Ovary (tissue), 3 donors: ENCODE measurements around the gene GNG7.

Experiments
- CTCF ChIP-seq, 3 donors: fragments of 450-650 bp in 2 of 3; fragments of 200-600 bp in 1 of 3; IDR thresholded peaks; one replicate each; pipeline versions ENCODE4 v1.5.1 to v1.8.0; 2016 to 2022; ENCODE audit warnings: antibody characterized with exemption in 3 of 3, mild to moderate bottlenecking in 1 of 3
- EP300 ChIP-seq: sonication (generic); formaldehyde crosslinking; IDR thresholded peaks from one replicate; pipeline ENCODE4 v1.6.1; 2017; ENCODE audit warnings: antibody characterized with exemption
- POLR2A ChIP-seq: fragments of 450-650 bp; IDR thresholded peaks from one replicate; pipeline ENCODE4 v1.6.1; 2017; ENCODE audit warnings: antibody characterized with exemption, mild to moderate bottlenecking, moderate library complexity
- donor health status: DM: no; HTN: no; CAD: no.

- TF ChIP-seq POLR2A: no peak
- TF ChIP-seq EP300: no peak
- TF ChIP-seq CTCF (IDR thresholded peaks at IDR 0.05): no peak
Measured at GRCh38 chr19:2703691-2704216, 1.3 kb upstream of the GNG7 start.
